ENCODE measurements around the gene GATAD2A. TPM values are rescaled to one million over a fixed set of nuclear protein-coding genes. Genes with fewer than 3 reads are reported as not detected.

The GATAD2A gene
- total and polyA plus RNA-seq, 4 experiments from 2014 or later = 3.8 to 108 (median 65.6) TPM

DNA sequence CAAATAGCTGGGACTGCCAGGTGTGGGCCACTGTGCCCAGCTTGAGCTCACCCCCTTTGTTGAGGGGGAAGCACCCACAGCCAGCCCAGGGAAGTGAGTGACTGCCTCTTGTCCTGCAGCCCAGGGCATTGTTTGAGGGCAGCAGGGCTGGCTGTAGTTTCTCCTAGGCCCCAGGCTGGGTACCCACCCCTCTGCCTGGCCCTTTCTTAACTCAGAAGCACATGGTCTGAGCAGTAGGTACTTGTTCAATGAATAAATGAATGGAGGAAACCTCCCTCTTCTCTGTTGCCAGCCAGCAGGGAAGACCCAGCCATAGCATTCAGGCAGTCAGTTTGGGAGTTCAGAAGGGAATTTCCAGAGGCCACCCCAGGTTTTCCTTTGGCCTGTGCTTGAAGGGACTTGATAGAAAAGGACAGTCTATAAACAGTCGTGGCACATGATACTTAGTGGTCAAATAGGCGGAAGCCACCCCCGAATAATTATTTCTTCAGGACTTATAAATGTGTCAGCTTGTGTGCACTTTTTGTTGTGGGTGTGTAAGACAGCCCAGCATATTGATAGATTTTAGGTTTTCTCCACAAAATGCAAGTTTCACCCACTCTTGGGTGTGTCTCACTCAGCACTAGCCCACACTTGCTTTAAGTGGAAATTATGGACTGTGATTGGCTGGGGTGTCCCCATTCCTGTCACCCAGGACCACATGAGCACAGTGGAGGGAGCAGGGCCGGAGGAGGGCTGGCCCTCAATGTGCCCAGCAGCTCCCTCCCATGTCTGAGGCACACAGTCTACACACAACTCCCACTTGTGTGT is 33.1 kb downstream of the GATAD2A start:
- H3K27ac ChIP-seq (ENCODE audit: low read depth, low read length) = no peak overlapping the region
- no peak overlapping the region for H3K4me3 Mint-ChIP-seq

DNA sequence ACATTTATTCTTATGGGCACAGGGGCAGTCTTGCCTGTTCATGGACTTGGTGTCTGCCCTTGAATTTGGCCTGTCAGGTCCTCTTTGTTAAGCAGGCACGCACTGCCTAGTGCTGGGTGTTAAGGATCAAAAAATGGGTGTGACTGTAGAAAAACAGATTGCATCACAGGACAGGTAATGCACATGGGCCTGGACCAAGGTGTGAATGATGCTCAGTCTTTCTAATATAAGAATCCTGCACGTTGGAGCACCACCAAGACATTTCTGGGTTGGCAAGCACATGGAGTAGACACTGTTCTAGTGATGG is 33.7 kb downstream of the GATAD2A start:
- Mint-ChIP-seq H3K4me1 (peaks cover 22 to 75% (median 47%) of the 10 kb centered on the region in 4 donors), H3K4me3 (no peak overlapping the region), H3K36me3 (peaks cover 4 to 36% of the 10 kb centered on the region in 2 donors), H3K27ac (peak overlapping the region in 5 of 7 donors; percentile 37 to 64 (median 62)), H3K27me3 (no peaks in the 10 kb centered on the region), H3K9me3 (no peaks in the 10 kb centered on the region)
- CTCF ChIA-PET (ENCODE audit: partially characterized antibody) = no interaction called here
- H3K27ac ChIP-seq (ENCODE audit: low read depth, low read length) = no peak overlapping the region
- peaks cover 46% of the 10 kb centered on the region for H3K4me1 ChIP-seq (ENCODE audit: insufficient read depth, low read length)
- no peak for DNase-seq
- intact Hi-C loops (cut with micrococcal nuclease) = no loop called here
- no peaks in the 10 kb centered on the region for H3K27me3 ChIP-seq (ENCODE audit: insufficient read depth, low read length)
- H3K9me3 ChIP-seq (ENCODE audit: control insufficient read depth in 1 of 2, low read length in 2 of 2) = no peaks in the 10 kb centered on the region
- H3K36me3 ChIP-seq (ENCODE audit: insufficient read depth, low read length) = peaks cover 7% of the 10 kb centered on the region
- H3K4me3 ChIP-seq (ENCODE audit: low read length in 2 of 2) = no peak overlapping the region
- POLR2A ChIA-PET (ENCODE audit: partially characterized antibody) = no interaction called here

More for the DNA sequence above, 33.1 kb downstream of the GATAD2A start:
- no peak for DNase-seq
- Histone ChIP-seq H3K4me3 (ENCODE audit: low read length in 2 of 2) (no peak overlapping the region), H3K4me1 (ENCODE audit: insufficient read depth, low read length) (peaks cover 45% of the 10 kb centered on the region), H3K36me3 (ENCODE audit: insufficient read depth, low read length) (peaks cover 7% of the 10 kb centered on the region), H3K27me3 (ENCODE audit: insufficient read depth, low read length) (no peaks in the 10 kb centered on the region), H3K9me3 (ENCODE audit: control insufficient read depth in 1 of 2, low read length in 2 of 2) (no peaks in the 10 kb centered on the region)
- ChIA-PET POLR2A (ENCODE audit: partially characterized antibody) (no interaction called here), CTCF (ENCODE audit: partially characterized antibody) (no interaction called here)
- peaks cover 4 to 34% of the 10 kb centered on the region in 2 donors for H3K36me3 Mint-ChIP-seq
- H3K4me1 Mint-ChIP-seq = peaks cover 21 to 75% (median 46%) of the 10 kb centered on the region in 4 donors
- intact Hi-C loops (cut with micrococcal nuclease) = no loop called here
- peak overlapping the region; percentile 17 to 69 (median 62) for H3K27ac Mint-ChIP-seq
- H3K27me3 Mint-ChIP-seq = no peaks in the 10 kb centered on the region
- H3K9me3 Mint-ChIP-seq = no peaks in the 10 kb centered on the region

GRCh38 chr19:19443283-19443682 is 37.8 kb downstream of the GATAD2A start:
- H3K27ac ChIP-seq (ENCODE audit: low read depth, low read length) = no peak overlapping the region
- peaks cover 7 to 20% of the 10 kb centered on the region in 2 donors for H3K36me3 Mint-ChIP-seq
- H3K4me1 Mint-ChIP-seq = peaks cover 48 to 82% (median 66%) of the 10 kb centered on the region in 4 donors
- no peak overlapping the region for H3K4me3 ChIP-seq (ENCODE audit: low read length in 2 of 2)
- H3K36me3 ChIP-seq (ENCODE audit: insufficient read depth, low read length) = no peaks in the 10 kb centered on the region
- ChIA-PET CTCF (ENCODE audit: partially characterized antibody) (interaction anchor here (0.9 to 1.2 kb wide), 3 partner anchors 9 to 89 kb away, joined by 3 read pairs; no protein-coding TSS in a partner anchor), POLR2A (ENCODE audit: partially characterized antibody) (interaction anchor here (1.0 to 1.9 kb wide), 2 partner anchors 15 to 17 kb away, joined by 3 to 8 read pairs; no protein-coding TSS in a partner anchor)
- peak overlapping the region; percentile 4 to 96 (median 88) for H3K27ac Mint-ChIP-seq
- H3K27me3 ChIP-seq (ENCODE audit: insufficient read depth, low read length) = no peaks in the 10 kb centered on the region
- H3K4me1 ChIP-seq (ENCODE audit: insufficient read depth, low read length) = peaks cover 54% of the 10 kb centered on the region
- no peaks in the 10 kb centered on the region for H3K9me3 Mint-ChIP-seq
- intact Hi-C loops (cut with micrococcal nuclease) = no loop called here
- no peak for DNase-seq
- no peaks in the 10 kb centered on the region for H3K27me3 Mint-ChIP-seq
- H3K9me3 ChIP-seq (ENCODE audit: control insufficient read depth in 1 of 2, low read length in 2 of 2) = no peaks in the 10 kb centered on the region
- H3K4me3 Mint-ChIP-seq = peak overlapping the region in 2 of 8 donors; percentile 21 to 61

GRCh38 chr19:19443902-19444680 is 38.6 kb downstream of the GATAD2A start:
- Histone ChIP-seq H3K36me3 (ENCODE audit: insufficient read depth, low read length) (no peaks in the 10 kb centered on the region), H3K9me3 (ENCODE audit: control insufficient read depth in 1 of 2, low read length in 2 of 2) (no peaks in the 10 kb centered on the region), H3K27ac (ENCODE audit: low read depth, low read length) (peak overlapping the region; percentile 44), H3K4me3 (ENCODE audit: low read length in 2 of 2) (no peak overlapping the region), H3K4me1 (ENCODE audit: insufficient read depth, low read length) (peaks cover 60% of the 10 kb centered on the region), H3K27me3 (ENCODE audit: insufficient read depth, low read length) (no peaks in the 10 kb centered on the region)
- CTCF ChIA-PET (ENCODE audit: partially characterized antibody) = interaction anchor here (0.9 to 1.2 kb wide), 3 partner anchors 10 to 88 kb away, joined by 3 read pairs; no protein-coding TSS in a partner anchor
- peak overlapping the region in 5 of 8 donors; percentile 39 to 83 (median 51) for H3K4me3 Mint-ChIP-seq
- intact Hi-C loops (cut with micrococcal nuclease) = no loop called here
- H3K9me3 Mint-ChIP-seq = no peaks in the 10 kb centered on the region
- H3K36me3 Mint-ChIP-seq = peaks cover 7 to 13% of the 10 kb centered on the region in 2 donors
- H3K27me3 Mint-ChIP-seq = no peaks in the 10 kb centered on the region
- H3K27ac Mint-ChIP-seq = peak overlapping the region; percentile 79 to 96 (median 89)
- POLR2A ChIA-PET (ENCODE audit: partially characterized antibody) = interaction anchor here (1.1 to 1.9 kb wide), 3 partner anchors 17 to 79 kb away, joined by 3 to 8 read pairs (median 4); partner anchors contain the start of genes NDUFA13 and TSSK6
- no peak for DNase-seq
- H3K4me1 Mint-ChIP-seq = peaks cover 51 to 82% (median 66%) of the 10 kb centered on the region in 4 donors

- no peaks in the 10 kb centered on the region for H3K36me3 ChIP-seq (ENCODE audit: insufficient read depth, low read length)
- Mint-ChIP-seq H3K36me3 (peaks cover 7 to 9% of the 10 kb centered on the region in 2 donors), H3K27me3 (no peaks in the 10 kb centered on the region), H3K4me3 (peak overlapping the region in 7 of 8 donors; percentile 14 to 84 (median 50)), H3K27ac (peak overlapping the region; percentile 79 to 96 (median 91)), H3K9me3 (no peaks in the 10 kb centered on the region), H3K4me1 (peaks cover 49 to 80% (median 65%) of the 10 kb centered on the region in 4 donors)
- ChIA-PET CTCF (ENCODE audit: partially characterized antibody) (interaction anchor here (1.2 kb wide), 1 partner anchor 87 kb away, joined by 3 read pairs; no protein-coding TSS in a partner anchor), POLR2A (ENCODE audit: partially characterized antibody) (interaction anchor here (1.1 to 1.9 kb wide), 3 partner anchors 16 to 80 kb away, joined by 3 to 8 read pairs (median 4); partner anchors contain the start of genes NDUFA13 and TSSK6)
- no peak overlapping the region for H3K4me3 ChIP-seq (ENCODE audit: low read length in 2 of 2)
- H3K9me3 ChIP-seq (ENCODE audit: control insufficient read depth in 1 of 2, low read length in 2 of 2) = no peaks in the 10 kb centered on the region
- peak overlapping the region; percentile 44 for H3K27ac ChIP-seq (ENCODE audit: low read depth, low read length)
- intact Hi-C loops (cut with micrococcal nuclease) = loop anchor here (5.0 kb wide), 1 partner anchor 43 kb away; no protein-coding TSS in a partner anchor
- peaks cover 61% of the 10 kb centered on the region for H3K4me1 ChIP-seq (ENCODE audit: insufficient read depth, low read length)
- H3K27me3 ChIP-seq (ENCODE audit: insufficient read depth, low read length) = no peaks in the 10 kb centered on the region
- peak in 1 of 5 donors; percentile 63 for DNase-seq
Observed at GRCh38 chr19:19444681-19445155, 39.2 kb downstream of the GATAD2A start.

DNA sequence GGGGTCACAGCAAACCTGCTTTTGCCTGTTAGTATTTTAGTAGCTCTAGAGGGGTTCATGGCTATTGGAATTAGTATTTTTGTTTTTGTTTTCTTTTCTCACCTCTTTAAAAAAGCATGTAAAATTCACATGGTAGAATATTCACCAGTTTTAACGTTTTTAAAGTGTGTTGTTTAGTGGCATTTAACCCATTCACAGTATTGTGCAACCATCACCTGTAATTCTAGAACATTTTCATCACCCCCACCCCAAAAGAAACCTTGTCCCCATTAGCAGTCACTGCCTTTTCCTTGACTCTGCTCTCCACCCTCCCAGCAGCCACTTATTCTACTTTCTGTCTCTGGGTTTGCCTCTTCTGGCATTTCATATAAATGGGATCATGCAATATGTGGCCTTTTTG is 39.8 kb downstream of the GATAD2A start:
- Histone ChIP-seq H3K9me3 (ENCODE audit: control insufficient read depth in 1 of 2, low read length in 2 of 2) (no peaks in the 10 kb centered on the region), H3K4me1 (ENCODE audit: insufficient read depth, low read length) (peaks cover 66% of the 10 kb centered on the region), H3K27ac (ENCODE audit: low read depth, low read length) (peak overlapping the region; percentile 44), H3K36me3 (ENCODE audit: insufficient read depth, low read length) (no peaks in the 10 kb centered on the region), H3K27me3 (ENCODE audit: insufficient read depth, low read length) (no peaks in the 10 kb centered on the region), H3K4me3 (ENCODE audit: low read length in 2 of 2) (no peak overlapping the region)
- ChIA-PET CTCF (ENCODE audit: partially characterized antibody) (no interaction called here), POLR2A (ENCODE audit: partially characterized antibody) (interaction anchor here (1.6 to 3.0 kb wide), 2 partner anchors 15 to 81 kb away, joined by 4 to 21 read pairs; no protein-coding TSS in a partner anchor)
- DNase-seq = no peak
- Mint-ChIP-seq H3K4me3 (peak overlapping the region in 6 of 8 donors; percentile 7 to 84 (median 52)), H3K9me3 (no peaks in the 10 kb centered on the region), H3K4me1 (peaks cover 47 to 82% (median 66%) of the 10 kb centered on the region in 4 donors), H3K27ac (peak overlapping the region; percentile 79 to 96 (median 91)), H3K36me3 (peaks cover 3 to 6% of the 10 kb centered on the region in 2 donors), H3K27me3 (no peaks in the 10 kb centered on the region)
- intact Hi-C loops (cut with micrococcal nuclease) = loop anchor here (5.0 kb wide), 1 partner anchor 42 kb away; no protein-coding TSS in a partner anchor
